ENCODE measurements around the gene FOXQ1. TPM values are rescaled to one million over a fixed set of nuclear protein-coding genes. Genes with fewer than 3 reads are reported as not detected.
A peak's percentile ranks its signal among the peaks of the same experiment; 100 is the strongest.

The FOXQ1 gene
- polyA plus RNA-seq, 1 of the 3 experiments (the other 2 are of a cell fraction): not detected

DNA sequence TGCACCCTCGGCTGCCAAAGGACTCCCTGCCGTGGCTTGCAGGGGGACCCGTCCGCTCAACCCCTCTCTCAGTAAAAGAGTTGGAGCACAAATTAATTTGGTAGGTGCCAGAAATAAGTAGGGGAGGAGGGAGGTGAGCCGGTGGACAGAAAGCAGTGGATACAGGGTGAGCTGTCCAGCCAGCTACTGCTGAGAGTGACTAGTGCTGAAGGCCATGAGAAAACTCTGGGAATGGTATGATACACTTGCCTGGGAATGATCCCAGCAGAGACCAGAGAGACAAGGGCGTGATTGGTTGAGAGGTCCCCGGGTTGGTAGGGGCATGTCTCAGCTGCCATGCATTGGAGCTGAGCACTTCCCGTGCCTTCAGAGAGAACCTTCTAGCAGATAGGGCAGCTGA is 15.7 kb downstream of the FOXQ1 start:
- ChIA-PET POLR2A (no interaction called here), CTCF (no interaction called here)
- Histone ChIP-seq H3K4me3 (ENCODE audit: low read depth in 2 of 2, low read length in 1 of 2) (no peak overlapping the region), H3K27me3 (ENCODE audit: insufficient read depth) (peaks cover 5% of the 10 kb centered on the region; the same call in 1 of the 2 replicates), H2AFZ (ENCODE audit: low read depth) (no peak overlapping the region), H3K36me3 (replicated peaks in 1 of 2; ENCODE audit: control insufficient read depth in 1 of 2, insufficient read depth in 2 of 2, low read length in 1 of 2) (no peaks in the 10 kb centered on the region), H3F3A (replicated peaks; ENCODE audit: insufficient read depth) (no peaks in the 10 kb centered on the region), H3K9me2 (no peaks in the 10 kb centered on the region), H3K4me2 (no peak overlapping the region), H3K79me2 (ENCODE audit: insufficient read depth) (no peaks in the 10 kb centered on the region), H3K27ac (ENCODE audit: low read depth in 2 of 2, low read length in 1 of 2) (no peak overlapping the region), H3K9me3 (no peaks in the 10 kb centered on the region), H4K20me1 (ENCODE audit: insufficient read depth) (no peaks in the 10 kb centered on the region), H3K9ac (no peak overlapping the region), H3K4me1 (ENCODE audit: control insufficient read depth in 1 of 2, insufficient read depth in 2 of 2, low read depth in 1 of 2, low read length in 1 of 2) (0 out of 4 replicates have a peak, but pooled peaks cover 0 to 4% of the 10 kb centered on the region in 2 experiments)
- no peak for TF ChIP-seq FOXM1 (IDR thresholded peaks at IDR 0.05; ENCODE audit: low read depth)
- TF ChIP-seq, protein P1, sequence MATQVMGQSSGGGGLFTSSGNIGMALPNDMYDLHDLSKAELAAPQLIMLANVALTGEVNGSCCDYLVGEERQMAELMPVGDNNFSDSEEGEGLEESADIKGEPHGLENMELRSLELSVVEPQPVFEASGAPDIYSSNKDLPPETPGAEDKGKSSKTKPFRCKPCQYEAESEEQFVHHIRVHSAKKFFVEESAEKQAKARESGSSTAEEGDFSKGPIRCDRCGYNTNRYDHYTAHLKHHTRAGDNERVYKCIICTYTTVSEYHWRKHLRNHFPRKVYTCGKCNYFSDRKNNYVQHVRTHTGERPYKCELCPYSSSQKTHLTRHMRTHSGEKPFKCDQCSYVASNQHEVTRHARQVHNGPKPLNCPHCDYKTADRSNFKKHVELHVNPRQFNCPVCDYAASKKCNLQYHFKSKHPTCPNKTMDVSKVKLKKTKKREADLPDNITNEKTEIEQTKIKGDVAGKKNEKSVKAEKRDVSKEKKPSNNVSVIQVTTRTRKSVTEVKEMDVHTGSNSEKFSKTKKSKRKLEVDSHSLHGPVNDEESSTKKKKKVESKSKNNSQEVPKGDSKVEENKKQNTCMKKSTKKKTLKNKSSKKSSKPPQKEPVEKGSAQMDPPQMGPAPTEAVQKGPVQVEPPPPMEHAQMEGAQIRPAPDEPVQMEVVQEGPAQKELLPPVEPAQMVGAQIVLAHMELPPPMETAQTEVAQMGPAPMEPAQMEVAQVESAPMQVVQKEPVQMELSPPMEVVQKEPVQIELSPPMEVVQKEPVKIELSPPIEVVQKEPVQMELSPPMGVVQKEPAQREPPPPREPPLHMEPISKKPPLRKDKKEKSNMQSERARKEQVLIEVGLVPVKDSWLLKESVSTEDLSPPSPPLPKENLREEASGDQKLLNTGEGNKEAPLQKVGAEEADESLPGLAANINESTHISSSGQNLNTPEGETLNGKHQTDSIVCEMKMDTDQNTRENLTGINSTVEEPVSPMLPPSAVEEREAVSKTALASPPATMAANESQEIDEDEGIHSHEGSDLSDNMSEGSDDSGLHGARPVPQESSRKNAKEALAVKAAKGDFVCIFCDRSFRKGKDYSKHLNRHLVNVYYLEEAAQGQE (IDR thresholded peaks at IDR 0.05; ENCODE audit: low read depth, low read length): peak; percentile 72; the same call in 1 of the 2 replicates
- DNase-seq: no peak
- 7% methylated on average over 8 of the region's 8 CpGs for WGBS (ENCODE audit: low lambda C conversion rate)

DNA sequence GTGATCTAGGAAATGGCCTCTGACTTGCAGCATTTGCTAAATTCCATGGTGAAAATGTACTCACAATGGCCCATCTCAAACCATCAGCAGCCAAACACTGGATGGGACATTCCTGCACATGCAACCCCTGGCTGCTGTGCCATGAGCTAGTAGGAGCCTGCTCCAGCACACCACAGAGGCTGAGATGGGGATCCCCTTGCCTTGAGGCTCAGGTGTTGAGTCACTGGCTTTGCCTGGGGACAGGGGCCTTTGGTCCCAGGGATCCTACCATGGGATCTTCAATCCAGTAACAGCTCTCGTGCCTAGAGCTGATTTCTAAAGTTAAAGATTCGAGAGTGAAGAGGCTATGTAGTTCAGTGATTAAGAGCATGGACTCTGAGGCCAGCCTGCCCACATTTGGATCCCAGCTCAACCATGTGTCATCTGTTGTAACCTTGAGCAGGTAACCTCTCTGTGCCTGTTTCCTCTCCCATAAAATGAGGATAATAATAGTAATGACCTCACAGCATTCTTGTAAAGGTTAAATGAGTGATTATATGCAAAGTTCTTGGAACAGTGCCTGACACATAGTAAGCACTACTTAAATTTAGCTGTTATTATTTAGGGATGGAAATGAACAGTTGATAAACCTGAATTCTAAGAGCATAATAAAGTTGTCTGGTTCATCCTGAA is 16.4 kb downstream of the FOXQ1 start:
- Histone ChIP-seq H3K4me3 (ENCODE audit: low read depth in 2 of 2, low read length in 1 of 2) (no peak overlapping the region), H3F3A (replicated peaks; ENCODE audit: insufficient read depth) (no peaks in the 10 kb centered on the region), H3K9me3 (no peaks in the 10 kb centered on the region), H3K36me3 (replicated peaks in 1 of 2; ENCODE audit: control insufficient read depth in 1 of 2, insufficient read depth in 2 of 2, low read length in 1 of 2) (no peaks in the 10 kb centered on the region), H3K27ac (ENCODE audit: low read depth in 2 of 2, low read length in 1 of 2) (no peak overlapping the region), H2AFZ (ENCODE audit: low read depth) (no peak overlapping the region), H3K79me2 (ENCODE audit: insufficient read depth) (no peaks in the 10 kb centered on the region), H3K9me2 (no peaks in the 10 kb centered on the region), H3K4me1 (ENCODE audit: control insufficient read depth in 1 of 2, insufficient read depth in 2 of 2, low read depth in 1 of 2, low read length in 1 of 2) (0 out of 4 replicates have a peak, but pooled peaks cover 0 to 4% of the 10 kb centered on the region in 2 experiments), H3K4me2 (no peak overlapping the region), H4K20me1 (ENCODE audit: insufficient read depth) (no peaks in the 10 kb centered on the region), H3K9ac (no peak overlapping the region), H3K27me3 (ENCODE audit: insufficient read depth) (peaks cover 5% of the 10 kb centered on the region; the same call in 1 of the 2 replicates)
- TF ChIP-seq, protein P2, sequence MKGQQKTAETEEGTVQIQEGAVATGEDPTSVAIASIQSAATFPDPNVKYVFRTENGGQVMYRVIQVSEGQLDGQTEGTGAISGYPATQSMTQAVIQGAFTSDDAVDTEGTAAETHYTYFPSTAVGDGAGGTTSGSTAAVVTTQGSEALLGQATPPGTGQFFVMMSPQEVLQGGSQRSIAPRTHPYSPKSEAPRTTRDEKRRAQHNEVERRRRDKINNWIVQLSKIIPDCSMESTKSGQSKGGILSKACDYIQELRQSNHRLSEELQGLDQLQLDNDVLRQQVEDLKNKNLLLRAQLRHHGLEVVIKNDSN (IDR thresholded peaks at IDR 0.05; ENCODE audit: borderline replicate concordance, low read depth): no peak
- TF ChIP-seq FOXM1 (IDR thresholded peaks at IDR 0.05; ENCODE audit: low read depth) (no peak), TAF1 (IDR thresholded peaks at IDR 0.05; ENCODE audit: borderline replicate concordance, low read depth, low read length) (no peak), MXI1 (IDR thresholded peaks at IDR 0.05; ENCODE audit: low read depth, low read length) (no peak), SIN3A (IDR thresholded peaks at IDR 0.05; ENCODE audit: borderline replicate concordance, low read depth, low read length) (no peak), RFX5 (IDR thresholded peaks at IDR 0.05; ENCODE audit: low read length) (no peak), FOXJ3 (CRISPR knock-in tag; IDR thresholded peaks at IDR 0.05) (no peak), ELF1 (IDR thresholded peaks at IDR 0.05) (no peak), JUND (IDR thresholded peaks at IDR 0.05) (no peak), GABPA (IDR thresholded peaks at IDR 0.05; ENCODE audit: low read depth) (no peak), TEAD4 (IDR thresholded peaks at IDR 0.05; ENCODE audit: borderline replicate concordance, insufficient read depth) (no peak)
- TF ChIP-seq, protein P3, sequence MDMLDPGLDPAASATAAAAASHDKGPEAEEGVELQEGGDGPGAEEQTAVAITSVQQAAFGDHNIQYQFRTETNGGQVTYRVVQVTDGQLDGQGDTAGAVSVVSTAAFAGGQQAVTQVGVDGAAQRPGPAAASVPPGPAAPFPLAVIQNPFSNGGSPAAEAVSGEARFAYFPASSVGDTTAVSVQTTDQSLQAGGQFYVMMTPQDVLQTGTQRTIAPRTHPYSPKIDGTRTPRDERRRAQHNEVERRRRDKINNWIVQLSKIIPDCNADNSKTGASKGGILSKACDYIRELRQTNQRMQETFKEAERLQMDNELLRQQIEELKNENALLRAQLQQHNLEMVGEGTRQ (IDR thresholded peaks at IDR 0.05; ENCODE audit: borderline replicate concordance, low read depth, low read length): no peak
- DNase-seq: no peak
- ChIA-PET CTCF (no interaction called here), POLR2A (no interaction called here)
- WGBS (ENCODE audit: low lambda C conversion rate): 0% methylated on average over 2 of the region's 2 CpGs

All from SK-N-SH (cell line).